HuH-7.5 (cell line): Measurements from ENCODE around the gene PERM1.
"Not testable (repeated sequence)": the region's sequence is repeated elsewhere in the genome, so short reads cannot be mapped to it uniquely, and the experiment has no call there.

ENCODE experiments used
- DNase-seq: peaks from one replicate; pipeline ENCODE4 v3.0.0; 2011; ENCODE audit warnings: low spot score

The PERM1 gene

DNA sequence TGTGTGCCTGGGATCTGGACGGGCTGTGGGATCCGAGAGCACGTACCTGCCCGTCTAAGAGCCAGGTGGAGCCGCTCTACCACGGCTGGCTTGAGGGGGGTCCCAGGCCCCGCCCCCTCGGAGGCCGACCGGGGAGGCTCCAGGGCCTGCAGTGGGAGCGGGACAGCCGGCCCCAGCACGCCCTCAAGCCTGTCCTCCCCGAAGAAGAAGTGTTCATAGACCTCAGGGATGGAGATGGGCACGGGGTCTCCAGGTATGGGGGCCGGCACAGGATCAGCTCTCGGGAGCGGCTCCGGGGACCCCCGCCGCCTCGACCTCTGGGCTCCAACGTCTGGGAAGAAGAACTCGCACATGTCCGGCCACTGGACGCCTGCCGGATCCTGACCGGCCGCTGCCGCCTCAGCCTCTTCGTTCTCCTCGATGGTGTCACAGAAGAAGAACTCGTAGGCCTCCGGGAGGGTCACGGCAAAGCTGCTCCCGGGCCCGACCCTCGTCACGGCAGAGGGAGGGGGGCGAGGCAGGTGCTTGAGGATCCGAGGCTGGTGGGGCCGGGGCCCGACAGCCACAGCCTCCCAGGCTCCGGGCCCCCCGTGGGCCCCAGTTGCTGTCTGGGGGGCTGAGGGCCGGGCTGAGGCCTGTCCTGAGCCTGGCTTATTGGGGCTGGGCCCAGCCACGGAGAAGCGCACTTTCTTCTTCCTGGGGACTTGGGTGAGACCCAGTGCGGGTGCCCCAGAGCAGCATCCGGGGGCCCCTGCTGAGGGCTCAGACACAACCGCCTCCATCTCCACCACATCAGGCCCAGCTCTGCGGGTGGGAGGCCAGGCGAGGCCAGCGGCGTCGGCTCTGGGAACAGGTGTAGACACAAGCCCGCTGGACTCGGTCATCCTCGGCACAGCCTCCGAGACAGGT is 2.8 kb downstream of the PERM1 start:
- DNase-seq = no peak

DNA sequence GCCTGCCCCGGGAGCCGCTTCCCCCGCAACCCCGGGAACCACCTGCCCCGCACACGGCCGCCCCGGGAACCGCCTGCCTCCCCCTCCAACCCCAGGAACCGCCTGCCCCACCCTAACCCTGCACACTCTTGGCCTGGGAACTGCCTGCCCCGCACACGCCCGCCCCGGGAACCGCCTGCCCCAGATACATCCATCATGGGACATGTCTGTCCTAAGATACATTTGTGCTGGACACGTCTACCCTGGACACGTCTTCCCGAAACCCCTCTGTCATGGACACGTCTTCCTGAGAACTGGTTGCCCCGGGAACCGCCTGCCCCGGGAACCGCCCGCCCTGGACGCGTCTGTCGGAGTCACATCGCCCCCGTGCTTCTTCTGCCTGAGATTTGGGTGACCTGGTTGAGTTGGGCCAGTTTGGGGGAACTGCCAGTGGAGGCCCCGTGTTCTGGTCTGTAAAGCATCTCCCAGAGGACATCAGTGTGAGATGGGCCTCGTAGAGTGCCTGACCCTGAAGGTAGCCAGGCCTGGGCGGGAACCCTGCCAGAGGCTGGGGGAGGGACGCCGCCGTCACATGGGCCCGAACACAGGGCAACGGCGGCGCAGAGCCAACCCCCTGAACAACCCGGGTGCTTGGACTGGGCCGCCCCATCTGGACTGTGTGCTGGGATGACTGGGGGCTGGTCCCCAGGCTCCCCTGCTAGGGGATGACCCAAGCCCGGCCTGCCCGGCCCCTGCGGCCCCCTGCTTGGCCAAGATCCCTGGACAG is 3.6 kb downstream of the PERM1 start:
- DNase-seq = no peak

DNA sequence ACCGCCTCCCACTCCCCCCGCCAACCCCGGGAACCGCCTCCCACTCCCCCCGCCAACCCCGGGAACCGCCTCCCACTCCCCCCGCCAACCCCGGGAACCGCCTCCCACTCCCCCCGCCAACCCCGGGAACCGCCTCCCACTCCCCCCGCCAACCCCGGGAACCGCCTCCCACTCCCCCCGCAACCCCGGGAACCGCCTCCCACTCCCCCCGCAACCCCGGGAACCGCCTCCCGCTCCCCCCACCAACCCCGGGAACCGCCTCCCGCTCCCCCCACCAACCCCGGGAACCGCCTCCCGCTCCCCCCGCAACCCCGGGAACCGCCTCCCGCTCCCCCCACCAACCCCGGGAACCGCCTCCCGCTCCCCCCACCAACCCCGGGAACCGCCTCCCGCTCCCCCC is 5.1 kb downstream of the PERM1 start:
- not testable (repeated sequence) for DNase-seq

DNA sequence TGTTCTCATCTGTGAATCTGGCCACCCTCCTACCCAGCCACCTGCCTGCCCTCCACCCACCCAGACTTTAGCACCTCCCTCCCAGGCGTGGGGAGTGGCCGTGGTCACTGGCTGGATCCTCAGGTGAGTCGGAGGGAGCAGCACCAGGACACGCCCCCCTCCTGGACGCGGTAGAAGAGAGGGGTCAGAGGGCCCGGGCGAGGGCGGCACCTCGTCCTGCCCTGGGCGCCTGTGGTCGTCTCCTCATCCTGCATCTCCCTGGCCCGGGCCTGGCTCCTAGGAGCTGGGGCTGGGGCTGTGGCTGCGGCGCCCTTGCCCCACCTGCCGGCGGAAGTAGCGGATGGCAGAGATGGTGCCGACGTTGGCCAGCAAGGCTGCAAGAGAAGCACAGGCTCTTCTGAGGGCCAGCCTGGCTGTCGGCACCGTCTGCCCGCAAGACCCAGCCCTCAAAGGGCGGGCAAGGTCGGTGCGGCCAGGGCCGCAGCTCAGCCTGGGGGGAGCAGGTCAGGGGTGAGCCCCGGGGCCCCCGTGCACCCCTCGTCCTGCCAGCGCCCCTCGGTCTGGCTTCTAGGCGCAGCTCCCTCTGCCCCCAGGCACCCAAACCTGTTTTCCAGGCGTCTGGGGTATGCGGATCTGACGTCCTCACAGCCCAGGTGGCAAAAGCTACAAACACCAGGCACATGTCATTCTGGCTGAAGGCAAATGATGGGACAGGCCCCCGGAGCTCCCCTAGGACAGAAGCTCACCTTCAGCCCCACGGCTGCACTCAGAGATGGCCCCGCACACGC is 5.8 kb downstream of the PERM1 start:
- DNase-seq = peak; percentile 91

DNA sequence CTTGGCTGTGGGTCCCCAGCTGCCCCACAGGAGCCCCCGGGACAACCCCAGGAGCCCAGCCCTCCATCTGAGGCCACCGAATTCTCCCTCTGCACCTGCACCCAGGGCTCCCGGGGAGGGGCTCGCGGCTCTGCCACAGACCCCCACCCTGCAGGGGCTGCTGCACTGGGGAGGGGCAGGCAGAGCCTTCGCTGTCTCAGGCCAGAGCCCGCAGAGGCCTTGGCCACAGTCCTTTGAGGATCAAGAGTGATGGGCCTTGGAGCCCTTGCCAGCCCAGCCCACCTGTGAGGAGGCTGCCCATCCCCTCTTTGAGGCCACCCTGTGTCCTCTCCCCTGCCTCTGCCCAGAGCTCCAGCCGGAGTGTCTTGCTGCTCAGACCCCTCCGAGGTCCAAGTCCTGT is 6.5 kb downstream of the PERM1 start:
- no peak for DNase-seq

DNA sequence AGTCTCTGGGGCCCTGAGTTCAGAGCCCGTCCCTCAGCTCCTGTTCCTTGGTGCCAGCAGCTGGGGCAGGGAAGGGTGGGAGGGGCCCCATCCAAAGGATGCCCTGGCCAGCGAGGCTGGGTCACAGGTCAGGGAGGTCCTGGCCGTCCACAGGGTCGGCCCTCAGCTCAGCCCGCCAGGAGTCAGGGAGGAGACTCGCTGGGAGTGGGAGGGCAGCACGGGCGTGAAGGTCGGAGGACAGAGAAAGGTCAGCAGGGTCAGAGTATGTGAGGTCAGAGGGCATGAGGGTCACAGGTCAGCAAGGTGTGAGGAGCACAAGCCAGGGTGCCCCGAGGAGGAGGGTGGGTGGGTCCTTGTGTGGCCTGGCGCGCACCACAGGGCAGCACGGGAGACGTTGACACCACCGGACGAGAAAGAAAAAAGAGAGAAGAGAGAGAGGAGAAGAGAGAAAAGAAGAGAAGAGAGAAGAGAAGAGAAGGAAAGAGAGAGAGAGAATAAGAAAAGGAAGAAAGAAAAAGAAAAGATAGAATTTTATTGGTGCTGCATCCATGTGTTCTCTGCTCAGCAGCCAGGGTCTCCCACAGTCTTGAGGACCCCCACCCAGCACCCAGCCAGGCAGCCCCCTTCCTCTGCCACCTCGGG is 7.1 kb downstream of the PERM1 start:
- no peak for DNase-seq

DNA sequence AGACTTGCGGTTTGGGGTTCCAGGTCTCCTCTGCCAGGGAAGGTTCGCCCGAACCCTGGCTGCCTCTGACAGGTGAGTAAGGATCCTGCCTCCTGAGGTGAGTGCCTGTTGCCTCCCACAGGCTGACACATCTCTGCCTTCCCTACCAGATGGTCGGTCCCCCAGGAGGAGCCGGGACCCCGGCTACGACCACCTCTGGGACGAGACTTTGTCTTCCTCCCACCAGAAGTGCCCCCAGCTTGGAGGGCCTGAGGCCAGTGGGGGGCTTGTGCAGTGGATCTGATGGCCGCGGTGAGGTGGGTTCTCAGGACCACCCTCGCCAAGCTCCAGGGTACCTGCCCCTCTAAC is 7.6 kb downstream of the PERM1 start:
- no peak for DNase-seq

DNA sequence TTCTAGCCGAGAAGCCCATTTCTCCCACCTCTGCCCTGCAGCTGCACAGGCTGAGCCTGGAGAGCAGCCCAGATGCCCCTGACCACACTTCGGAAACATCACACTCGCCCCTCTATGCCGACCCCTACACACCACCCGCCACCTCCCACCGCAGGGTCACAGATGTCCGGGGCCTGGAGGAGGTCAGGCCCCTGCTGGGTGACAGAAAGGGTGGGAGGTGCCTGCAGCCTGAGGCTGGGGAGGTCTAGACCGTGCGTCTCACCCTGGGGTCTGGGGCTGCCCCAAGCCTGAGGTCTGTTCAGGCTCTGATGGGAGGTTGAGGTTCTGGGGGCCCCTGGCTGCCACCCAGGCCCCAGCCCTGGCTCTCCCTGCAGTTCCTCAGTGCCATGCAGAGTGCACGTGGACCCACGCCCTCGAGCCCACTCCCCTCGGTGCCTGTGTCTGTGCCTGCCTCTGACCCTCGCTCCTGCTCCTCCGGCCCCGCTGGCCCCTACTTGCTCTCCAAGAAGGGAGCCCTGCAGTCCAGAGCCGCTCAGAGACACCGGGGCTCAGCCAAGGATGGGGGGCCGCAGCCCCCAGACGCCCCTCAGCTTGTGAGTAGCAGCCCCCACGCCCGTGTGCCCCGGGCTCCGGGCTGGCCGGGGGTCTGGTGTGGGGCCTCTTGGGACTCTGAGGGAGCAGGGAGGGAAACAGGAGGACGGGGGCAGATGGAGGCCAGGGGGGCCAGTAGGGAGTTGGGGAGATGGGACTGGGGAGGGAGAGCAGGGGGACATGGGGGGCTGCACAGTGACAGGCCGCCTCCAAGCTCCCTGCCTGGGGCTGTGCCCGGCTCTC is 8.2 kb downstream of the PERM1 start:
- DNase-seq = no peak

DNA sequence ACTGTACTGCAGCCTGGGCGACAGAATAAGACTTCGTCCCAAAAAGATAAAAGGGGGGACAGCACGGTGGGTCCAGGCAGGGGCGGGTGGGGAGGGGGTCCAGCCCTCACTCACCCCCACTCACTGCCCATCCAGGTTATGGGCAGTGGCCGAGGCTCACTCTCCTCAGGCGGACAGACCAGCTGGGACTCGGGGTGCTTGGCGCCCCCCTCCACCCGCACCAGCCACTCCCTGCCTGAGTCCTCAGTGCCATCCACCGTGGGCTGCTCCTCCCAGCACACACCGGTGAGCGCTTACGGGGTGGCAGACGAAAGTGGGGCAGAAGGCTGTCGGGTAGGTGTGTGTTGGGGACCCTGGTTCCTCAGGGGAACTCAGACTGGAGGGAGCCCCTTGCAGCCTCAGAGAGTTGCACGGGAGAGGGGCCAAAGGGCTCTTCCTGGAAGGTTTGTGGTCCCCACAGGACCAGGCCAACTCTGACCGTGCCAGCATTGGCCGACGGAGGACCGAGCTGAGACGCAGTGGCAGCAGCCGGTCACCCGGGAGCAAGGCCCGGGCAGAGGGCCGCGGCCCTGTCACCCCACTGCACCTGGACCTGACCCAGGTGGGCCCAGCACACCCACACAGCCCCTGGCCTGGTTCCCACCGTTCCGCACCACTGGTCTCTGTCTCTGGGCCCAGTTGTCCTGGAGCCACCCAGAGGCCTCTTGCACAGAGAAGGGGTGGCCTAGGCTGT is 9.0 kb downstream of the PERM1 start:
- DNase-seq = no peak

DNA sequence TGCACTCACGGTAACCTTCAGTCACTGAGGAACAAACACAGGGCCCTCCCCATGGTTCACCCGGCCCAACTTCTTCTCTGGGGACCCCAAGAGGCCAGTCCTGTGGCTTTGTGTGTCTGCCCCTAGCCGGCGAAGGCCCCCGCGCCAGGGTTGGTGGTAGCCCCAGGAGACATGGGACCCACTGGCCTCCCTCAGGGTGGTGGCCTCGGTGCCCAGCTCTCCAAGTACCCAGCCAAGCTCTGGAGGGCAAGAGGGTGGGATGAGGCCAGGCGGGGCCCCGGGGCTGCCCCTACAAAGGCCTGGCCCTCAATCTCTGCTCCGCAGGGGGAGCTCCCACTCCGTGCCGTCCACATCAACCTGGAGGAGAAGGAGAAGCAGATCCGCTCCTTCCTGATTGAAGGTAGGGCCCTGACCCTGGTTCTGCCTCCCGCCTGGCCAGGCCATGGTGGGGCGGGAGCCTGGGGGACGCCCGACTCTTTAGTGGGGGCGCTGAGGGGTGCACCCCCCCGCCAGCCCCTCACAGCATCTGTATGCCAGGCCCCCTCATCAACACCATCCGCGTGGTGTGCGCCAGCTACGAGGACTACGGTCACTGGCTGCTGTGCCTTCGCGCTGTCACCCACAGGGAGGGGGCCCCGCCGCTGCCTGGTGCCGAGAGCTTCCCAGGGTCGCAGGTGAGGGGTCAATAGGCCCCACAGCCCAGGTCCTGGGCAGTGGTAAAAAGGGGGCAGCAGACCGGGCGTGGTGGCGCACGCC is 10.0 kb downstream of the PERM1 start:
- DNase-seq = no peak

DNA sequence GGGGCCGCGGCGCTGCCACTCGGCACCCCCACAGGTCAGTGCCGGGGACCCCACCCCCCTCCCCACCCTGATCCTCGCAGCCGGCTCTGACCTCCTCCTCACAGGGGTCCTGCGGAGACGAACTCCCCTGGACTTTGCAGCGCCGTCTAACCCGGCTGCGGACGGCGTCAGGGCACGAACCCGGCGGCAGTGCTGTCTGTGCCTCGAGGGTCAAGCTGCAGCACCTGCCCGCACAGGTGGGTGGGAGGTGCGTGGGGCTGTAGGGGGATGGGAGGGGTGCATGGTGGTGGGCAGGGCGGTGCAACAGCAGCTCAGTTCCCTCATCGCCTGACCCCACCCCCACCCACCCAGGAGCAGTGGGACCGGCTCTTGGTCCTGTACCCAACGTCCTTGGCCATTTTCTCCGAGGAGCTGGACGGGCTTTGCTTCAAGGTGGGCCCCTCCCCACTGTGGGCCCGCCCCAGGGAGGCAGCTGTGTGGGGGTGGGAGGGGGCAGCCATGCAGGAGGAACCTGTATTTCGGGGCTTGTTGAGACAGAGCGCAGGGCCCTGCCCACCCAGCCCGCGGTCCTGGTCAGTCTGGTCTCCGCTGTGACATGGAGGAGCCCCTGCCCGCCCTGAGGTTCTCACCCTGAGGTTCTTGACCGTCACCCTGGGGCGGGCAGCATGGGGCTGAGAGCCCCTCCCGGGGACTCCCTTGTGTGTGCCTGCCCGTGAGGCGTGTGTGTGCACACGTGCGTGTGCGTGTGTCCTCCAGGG is 10.7 kb downstream of the PERM1 start:
- no peak for DNase-seq

DNA sequence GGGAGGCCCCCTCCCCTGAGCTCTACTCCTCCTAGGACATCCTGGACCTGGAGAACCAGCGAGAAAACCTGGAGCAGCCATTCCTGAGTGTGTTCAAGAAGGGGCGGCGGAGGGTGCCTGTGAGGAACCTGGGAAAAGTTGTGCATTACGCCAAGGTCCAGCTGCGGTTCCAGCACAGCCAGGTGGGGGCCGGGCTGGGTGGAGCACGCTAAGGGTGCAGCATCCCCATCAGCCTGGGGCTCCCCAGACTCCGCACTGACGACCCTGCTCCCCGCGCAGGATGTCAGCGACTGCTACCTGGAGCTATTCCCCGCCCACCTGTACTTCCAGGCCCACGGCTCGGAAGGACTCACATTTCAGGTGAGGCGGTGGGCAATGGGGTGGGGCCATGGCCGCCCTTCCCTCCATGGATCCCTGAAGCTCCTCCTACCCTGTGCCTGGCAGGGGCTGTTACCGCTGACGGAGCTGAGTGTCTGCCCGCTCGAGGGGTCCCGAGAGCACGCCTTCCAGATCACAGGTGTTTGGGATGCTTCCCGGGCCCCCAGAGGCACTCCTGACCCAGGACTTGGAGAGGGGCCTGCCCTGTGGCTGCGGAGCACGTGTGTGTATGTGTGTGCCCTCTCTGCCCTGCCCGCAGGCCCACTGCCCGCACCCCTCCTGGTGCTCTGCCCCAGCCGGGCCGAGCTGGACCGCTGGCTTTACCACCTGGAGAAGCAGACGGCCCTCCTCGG is 11.5 kb downstream of the PERM1 start:
- DNase-seq = no peak

DNA sequence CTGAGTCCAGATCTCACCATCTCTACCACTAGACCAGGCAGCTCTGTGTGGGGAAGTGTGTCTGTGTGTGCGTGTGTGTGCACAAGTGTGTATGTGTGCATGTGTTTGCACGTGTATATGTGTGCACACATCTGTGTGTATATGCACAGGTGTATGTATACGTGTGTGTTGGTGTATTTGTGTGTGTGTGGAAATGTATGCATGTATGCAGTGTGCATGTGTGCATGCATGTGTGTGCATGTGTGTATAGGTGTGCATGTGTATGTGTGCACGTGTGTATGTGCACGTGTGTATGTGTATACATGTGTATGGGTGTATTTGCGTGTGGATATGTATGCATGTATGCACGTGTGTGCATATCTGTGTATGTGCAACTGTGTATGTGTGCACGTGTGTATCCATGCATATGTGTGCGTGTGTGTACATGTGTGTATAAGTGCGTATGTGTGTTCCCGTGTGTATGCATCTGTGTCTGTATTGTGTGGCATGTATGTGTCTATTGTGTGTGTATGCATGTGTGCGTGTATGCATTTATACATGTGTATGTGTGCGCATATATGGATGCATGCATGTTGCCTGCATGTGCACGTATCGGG is 12.5 kb downstream of the PERM1 start:
- no peak for DNase-seq

DNA sequence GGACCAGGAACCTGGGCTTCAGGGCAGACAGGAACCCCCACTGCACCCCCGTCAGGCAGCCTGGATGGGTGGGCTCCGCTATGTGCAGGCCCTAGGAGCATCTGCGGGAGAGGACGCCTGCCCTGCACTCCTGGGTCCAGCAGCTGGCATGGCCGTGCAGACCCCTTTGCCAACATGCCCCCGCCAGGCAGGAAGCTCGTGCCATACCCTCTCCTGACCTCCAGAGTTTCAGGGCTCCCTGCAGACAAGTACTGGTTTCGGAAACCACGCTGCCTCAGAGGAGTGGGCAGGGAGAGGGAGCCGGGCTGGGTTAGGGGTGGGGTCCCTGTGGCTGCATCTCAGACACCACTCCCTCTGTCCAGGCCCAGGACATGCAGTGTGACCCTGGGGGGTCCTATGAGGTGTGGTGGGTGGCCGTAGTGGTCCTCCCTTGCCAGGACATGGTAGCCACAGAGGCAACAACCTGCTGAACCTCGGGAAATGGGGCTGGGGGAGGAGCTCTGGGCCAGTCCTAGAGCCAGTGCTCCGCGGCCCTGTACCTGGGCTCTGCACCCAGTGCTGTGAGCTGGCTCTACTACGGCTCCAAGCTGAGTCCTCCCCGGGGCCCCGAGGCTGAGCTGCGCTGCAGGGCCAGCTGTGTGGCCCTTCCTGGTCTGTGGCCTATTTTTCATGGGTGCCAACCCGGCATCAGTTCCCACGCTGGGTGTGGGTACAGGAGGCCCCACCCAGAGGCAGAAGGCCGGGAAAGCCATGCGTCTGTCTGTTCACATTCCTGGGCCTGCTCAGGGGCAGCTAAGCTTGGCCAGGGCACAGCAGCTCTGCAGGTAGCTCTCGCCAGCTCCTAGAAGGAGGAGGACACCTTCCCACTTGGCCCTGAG is 14.2 kb downstream of the PERM1 start:
- DNase-seq = no peak

DNA sequence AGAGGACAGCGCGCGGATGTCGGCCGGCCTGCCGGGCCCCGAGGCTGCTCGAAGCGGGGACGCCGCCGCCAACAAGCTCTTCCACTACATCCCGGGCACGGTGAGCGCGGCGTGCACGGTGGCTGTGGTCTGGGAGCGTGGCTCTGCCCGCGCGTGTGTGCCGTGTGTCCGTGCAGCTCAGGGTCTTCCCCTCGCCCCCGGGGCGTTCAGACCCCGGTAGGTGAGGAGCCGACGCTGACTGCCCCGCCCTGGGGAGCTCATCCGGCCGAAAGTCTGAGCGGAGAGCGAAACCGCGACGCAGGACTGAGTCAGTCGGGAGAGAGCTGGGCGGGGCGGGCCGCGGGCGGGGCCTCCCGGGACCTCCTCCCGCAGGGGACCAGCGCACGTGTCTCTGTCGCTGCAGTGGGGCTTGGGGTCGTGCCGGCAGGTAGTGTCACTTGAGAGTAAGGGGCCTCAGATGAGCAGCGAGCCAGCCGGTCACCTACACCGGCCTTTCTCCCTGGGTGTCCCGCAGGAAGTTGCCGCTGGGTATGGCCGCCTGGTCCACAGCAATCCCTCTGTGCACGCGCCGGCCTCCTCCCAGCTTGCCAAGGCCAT is 15.1 kb downstream of the PERM1 start:
- DNase-seq = peak; percentile 87

DNA sequence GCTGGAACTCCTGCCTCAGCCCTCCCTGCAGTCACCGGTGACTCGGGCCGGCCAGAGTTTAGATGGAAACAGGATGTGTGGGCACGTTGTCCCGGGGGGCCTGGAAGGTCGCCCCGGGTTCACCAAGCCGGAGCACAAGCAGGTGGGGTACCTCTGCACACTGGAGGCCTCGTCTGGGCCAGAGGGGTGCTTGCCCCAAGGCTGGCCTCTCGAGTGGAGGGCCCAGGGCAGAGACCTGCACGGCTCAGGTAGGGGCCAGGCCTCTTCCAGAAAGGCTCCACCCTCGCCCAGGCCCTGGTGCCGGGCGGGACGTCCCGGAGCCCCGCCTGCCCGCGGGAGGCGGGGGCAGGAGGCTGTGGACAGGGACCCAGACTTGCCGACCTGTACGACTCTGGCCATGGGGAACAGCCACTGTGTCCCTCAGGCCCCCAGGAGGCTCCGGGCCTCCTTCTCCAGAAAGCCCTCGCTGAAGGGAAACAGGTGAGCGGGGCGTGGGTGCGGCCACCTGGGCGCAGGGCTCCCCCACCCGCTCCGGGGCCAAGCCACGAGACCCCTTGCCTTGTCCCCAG is 15.7 kb downstream of the PERM1 start, which contains the start of gene PLEKHN1:
TSS of gene PLEKHN1 (plus strand) at position 348 of the 569 bp plus-strand sequence. CDS start at position 398, 50 bp downstream.
- DNase-seq = peak; percentile 83
